Skeletal muscle tissue (tissue), 4 donors: Measurements from ENCODE around the gene TXN2. TPM values are rescaled to one million over a fixed set of nuclear protein-coding genes. Genes with fewer than 3 reads are reported as not detected.
"Not testable (repeated sequence)": the region's sequence is repeated elsewhere in the genome, so short reads cannot be mapped to it uniquely, and the experiment has no call there.

Source experiments
- H3K27ac ChIP-seq: one replicate; pipeline ENCODE4 v1.7.0; 2013; ENCODE audit warnings: mild to moderate bottlenecking, low read depth, low read length, inconsistent platforms
- H3K27me3 ChIP-seq, 3 donors: one replicate each; pipeline ENCODE4 v1.7.0; 2013; ENCODE audit warnings: low read length in 3 of 3; ENCODE audit not compliant: control insufficient read depth in 3 of 3, insufficient read depth in 3 of 3
- H3K36me3 ChIP-seq, 3 donors: one replicate each; pipeline ENCODE4 v1.7.0; 2013; ENCODE audit warnings: low read length in 3 of 3; ENCODE audit not compliant: control insufficient read depth in 3 of 3, insufficient read depth in 3 of 3
- H3K4me1 ChIP-seq, 3 donors: one replicate each; pipeline ENCODE4 v1.7.0; 2013; ENCODE audit warnings: low read length in 3 of 3, mild to moderate bottlenecking in 3 of 3; ENCODE audit not compliant: control insufficient read depth in 3 of 3, insufficient read depth in 3 of 3
- H3K4me3 ChIP-seq, 3 donors: one replicate each; pipeline ENCODE4 v1.7.0; 2013; ENCODE audit warnings: low read length in 3 of 3
- H3K9ac ChIP-seq, 3 donors: one replicate each; pipeline ENCODE4 v1.7.0; 2013; ENCODE audit warnings: low read length in 3 of 3, mild to moderate bottlenecking in 3 of 3, moderate library complexity in 2 of 3, low read depth in 1 of 3
- H3K9me3 ChIP-seq, 3 donors: one replicate each; pipeline ENCODE4 v1.7.0; 2013; ENCODE audit warnings: low read length in 3 of 3; ENCODE audit not compliant: control insufficient read depth in 3 of 3
- total RNA-seq: library from RNA; depleted of rRNA; stranded (reverse); fragments of >200 nt; gene quantifications from one replicate; pipeline ENCODE4 v1.2.3, GENCODE V29; 2014
- donor health status: Osteomylitis.

The TXN2 gene, protein sequence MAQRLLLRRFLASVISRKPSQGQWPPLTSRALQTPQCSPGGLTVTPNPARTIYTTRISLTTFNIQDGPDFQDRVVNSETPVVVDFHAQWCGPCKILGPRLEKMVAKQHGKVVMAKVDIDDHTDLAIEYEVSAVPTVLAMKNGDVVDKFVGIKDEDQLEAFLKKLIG
- 19.3 TPM for total RNA-seq

DNA sequence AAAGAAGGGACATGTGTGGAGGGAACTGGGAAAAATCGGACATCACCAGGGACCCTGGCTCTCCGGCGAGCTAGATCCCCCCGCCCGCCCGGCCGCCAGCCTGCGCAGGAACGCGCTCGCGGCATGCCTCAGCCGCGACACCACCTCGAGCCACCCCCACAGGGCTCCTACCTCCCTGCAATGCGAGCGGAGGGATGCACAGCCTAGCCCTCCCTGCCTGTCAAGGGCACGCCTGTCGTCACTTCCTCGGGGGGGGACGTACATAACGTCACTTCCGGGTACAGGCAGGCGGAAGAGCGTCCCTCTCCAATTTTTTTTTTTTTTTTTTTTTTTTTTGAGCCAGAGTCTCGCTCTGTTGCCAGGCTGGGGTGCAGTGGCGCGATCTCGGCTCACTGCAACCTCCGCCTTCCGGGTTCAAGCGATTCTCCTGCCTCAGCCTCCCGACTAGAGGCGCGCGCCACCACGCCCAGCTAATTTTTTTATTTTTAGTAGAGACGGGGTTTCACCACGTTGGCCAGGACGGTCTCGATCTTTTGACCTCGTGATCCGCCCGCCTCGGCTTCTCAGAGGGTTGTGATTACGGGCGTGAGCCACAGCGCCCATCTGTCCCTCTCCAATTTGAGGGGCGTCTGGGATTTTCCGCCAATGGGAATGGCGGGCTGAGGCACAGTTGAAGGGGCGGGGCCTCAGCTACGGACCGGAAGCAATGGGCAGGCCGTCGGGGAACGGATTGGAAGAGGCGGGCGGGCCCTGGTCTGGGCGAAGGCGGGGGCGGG is at the start of gene TXN2:
Gene TXN2, minus strand, starts transcription at position 248 of the 776 bp plus-strand sequence. CDS start 803 bp downstream, outside the sequence.
- peaks cover 13 to 16% (median 15%) of the 10 kb centered on the region in 3 donors for H3K4me1 ChIP-seq
- peak within 1 kb of the TSS; percentile 98 for H3K27ac ChIP-seq
- peaks cover 21 to 28% (median 25%) of the 10 kb centered on the region in 3 donors for H3K36me3 ChIP-seq

DNA sequence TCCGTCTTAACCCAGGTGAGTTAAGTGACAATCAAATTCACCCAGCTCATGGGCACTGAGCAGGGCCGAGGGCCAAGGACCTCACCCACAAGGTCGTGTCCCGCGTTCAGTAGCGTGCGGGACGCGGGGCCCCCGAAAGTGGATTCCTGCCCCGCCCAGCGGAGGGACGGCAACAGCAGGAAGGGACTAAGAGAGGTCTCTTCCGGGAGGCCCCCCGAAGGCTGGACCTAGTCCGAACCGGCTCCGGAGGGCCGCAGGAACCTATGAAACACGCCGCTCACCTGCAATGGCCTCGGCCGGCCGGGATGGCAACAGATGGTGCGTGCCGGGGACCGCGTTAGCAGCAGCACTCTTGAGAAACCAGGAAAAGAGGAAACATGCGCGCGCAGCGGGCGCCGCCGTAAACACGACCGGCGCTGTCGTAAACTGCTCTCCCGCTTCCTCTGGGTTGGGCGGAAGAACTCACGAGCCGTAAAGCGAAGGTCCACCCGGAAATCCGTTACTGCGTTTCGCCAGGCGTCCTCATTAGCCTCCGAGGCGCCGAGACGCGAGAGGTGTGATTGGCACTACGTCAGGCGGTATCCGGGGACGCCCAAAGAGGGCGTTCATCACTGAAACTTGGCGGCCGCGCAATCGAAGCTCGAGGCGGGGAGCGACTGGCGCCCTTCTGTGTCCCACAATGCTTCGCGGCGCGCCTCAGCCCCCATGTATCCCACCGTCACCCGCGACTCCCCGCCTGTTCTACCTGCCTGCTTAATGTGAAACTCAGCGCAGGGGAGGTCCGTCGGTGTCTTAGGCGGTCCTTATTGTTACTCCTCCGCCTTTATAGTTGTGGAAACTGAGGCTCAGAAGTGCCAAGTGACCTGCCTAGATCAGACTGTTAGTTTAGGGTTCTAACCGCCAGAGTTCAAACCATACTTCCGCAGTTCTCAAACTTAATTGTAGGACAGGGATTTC is 47.6 kb upstream of the TXN2 start, which contains the start of gene EIF3D:
Gene EIF3D, minus strand, starts transcription at position 372 of the 957 bp plus-strand sequence. CDS start 3,045 bp downstream, outside the sequence.
- H3K9me3 ChIP-seq = no peaks in the 10 kb centered on the region
- H3K9ac ChIP-seq = peak within 1 kb of the TSS; percentile 94 to 97 (median 95)
- peak within 1 kb of the TSS; percentile 75 to 95 (median 92) for H3K4me3 ChIP-seq
- peak within 1 kb of the TSS; percentile 93 for H3K27ac ChIP-seq
- peaks cover 17 to 25% (median 24%) of the 10 kb centered on the region in 3 donors for H3K36me3 ChIP-seq
- H3K4me1 ChIP-seq = peaks cover 3 to 12% (median 9%) of the 10 kb centered on the region in 3 donors
- H3K27me3 ChIP-seq = no peaks in the 10 kb centered on the region

More for the DNA sequence above, at the start of gene TXN2:
- Histone ChIP-seq H3K9ac (peak within 1 kb of the TSS; percentile 83 to 97 (median 95)), H3K4me3 (peak within 1 kb of the TSS; percentile 82 to 98 (median 95)), H3K27me3 (no peaks in the 10 kb centered on the region), H3K9me3 (no peaks in the 10 kb centered on the region)

DNA sequence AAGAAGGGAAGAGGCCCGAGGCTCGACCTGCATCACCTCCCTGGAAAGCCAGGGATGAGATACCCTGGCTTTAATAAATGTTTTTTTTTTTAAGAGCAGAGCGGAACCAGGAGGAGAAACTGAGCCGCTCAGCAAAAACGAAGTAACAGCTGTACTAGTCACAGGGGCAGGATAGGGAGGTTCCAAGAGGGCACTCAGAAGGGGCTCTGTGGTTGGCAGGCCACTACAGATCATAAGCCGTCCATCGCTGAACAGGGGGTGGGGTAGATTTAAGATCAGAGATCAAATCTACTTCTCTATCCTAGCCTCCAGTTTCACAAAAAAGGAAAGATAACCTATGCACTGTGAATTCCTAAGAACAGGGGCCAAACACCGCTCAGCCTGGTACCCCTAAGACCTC is 46.9 kb upstream of the TXN2 start:
- H3K27ac ChIP-seq = peak overlapping the region; percentile 93
- peaks cover 24 to 32% (median 31%) of the 10 kb centered on the region in 3 donors for H3K36me3 ChIP-seq
- no peaks in the 10 kb centered on the region for H3K9me3 ChIP-seq
- H3K4me1 ChIP-seq = peaks cover 3 to 12% (median 9%) of the 10 kb centered on the region in 3 donors
- H3K9ac ChIP-seq = peak overlapping the region; percentile 84 to 97 (median 94)
- no peaks in the 10 kb centered on the region for H3K27me3 ChIP-seq
- H3K4me3 ChIP-seq = peak overlapping the region; percentile 75 to 95 (median 92)

DNA sequence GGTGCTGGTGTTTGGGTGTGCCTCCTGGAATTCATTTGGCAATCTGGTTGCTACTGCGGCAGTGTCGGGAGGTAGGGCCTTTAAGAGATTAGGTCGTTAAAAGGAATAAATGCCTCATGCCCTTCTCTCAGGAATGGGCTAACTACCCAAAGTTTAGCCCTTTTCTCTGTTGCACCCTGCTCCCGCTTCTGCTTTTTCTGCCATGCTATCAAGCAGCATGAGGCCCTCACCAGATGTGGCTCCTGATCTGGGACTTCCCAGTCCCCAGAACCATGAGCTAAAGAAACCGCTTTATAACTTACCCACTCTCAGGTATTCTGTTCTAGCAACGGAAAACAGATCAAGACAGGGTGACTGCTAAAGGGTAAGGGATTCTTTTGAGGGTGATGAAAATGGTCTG is 41.2 kb upstream of the TXN2 start:
- Histone ChIP-seq H3K36me3 (peaks cover 71 to 87% (median 82%) of the 10 kb centered on the region in 3 donors), H3K27me3 (no peaks in the 10 kb centered on the region), H3K4me1 (no peaks in the 10 kb centered on the region), H3K9ac (no peak overlapping the region), H3K27ac (no peak overlapping the region), H3K4me3 (no peak overlapping the region), H3K9me3 (no peaks in the 10 kb centered on the region)

DNA sequence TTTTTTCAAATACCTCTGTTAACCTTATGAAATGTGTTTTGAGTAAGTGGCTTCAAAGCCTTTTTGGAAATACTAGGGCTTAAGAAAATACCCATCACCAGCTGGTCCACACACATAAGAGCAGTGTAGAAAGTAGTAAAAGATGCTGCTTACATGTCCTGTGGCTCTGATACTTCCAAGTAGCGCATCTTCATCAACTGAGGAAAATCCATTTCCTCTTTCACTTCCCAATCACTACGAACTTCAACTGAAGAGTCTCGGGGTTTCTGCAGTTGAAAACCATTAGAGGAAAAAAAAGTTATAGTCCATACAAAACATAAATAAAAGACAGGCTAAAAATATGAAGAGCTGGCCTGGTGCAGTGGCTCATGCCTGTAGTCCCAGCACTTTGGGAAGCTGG is 39.0 kb upstream of the TXN2 start:
- Histone ChIP-seq H3K4me3 (no peak overlapping the region), H3K9ac (no peak overlapping the region), H3K9me3 (no peaks in the 10 kb centered on the region), H3K36me3 (peaks cover 87 to 98% (median 90%) of the 10 kb centered on the region in 3 donors), H3K4me1 (no peaks in the 10 kb centered on the region), H3K27ac (peak overlapping the region; percentile 15), H3K27me3 (no peaks in the 10 kb centered on the region)

DNA sequence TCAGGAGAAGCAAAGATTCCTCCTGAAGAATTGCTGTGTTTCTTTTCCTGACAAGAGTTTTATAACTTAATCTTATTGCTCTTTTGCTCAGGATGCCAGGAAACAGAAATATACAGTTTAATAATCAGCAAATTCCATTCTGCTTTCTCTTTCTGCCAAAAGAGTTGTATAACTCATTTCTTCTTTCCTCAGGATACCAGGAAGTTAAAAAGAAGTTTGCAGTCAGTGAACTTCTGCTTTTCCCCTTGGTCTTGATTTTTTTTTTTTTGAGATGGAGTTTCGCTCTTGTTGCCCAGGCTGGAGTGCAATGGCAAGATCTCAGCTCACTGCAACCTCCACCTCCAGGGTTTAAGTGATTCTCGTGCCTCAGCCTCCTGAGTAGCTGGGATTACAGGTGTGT is 38.5 kb upstream of the TXN2 start:
- H3K4me1 ChIP-seq, H3K9ac ChIP-seq, H3K4me3 ChIP-seq, H3K27me3 ChIP-seq, H3K27ac ChIP-seq, H3K9me3 ChIP-seq: not testable (repeated sequence)
- H3K36me3 ChIP-seq = peaks cover 85 to 98% (median 91%) of the 10 kb centered on the region in 3 donors

DNA sequence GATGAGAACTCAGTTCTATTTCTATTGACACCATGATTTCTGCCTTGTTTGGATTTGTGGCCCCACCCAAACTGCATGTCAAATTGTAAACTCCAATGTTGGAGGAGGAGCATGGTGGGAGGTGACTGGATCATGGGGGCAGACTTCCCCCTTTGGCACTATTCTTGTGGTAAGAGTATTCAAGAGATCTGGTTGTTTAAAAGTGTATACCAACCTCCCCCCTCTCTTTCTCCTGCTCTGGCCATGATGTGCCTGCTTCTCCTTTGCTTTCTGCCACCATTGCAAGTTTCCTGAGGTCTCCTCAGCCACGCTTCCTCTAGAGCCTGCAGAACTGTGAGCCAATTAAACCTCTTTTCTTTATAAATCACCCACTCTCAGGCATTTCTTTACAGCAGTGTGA is 33.3 kb upstream of the TXN2 start:
- Histone ChIP-seq H3K4me1 (no peaks in the 10 kb centered on the region), H3K9me3 (no peaks in the 10 kb centered on the region), H3K9ac (no peak overlapping the region), H3K36me3 (peaks cover 74 to 92% (median 86%) of the 10 kb centered on the region in 3 donors), H3K4me3 (no peak overlapping the region), H3K27ac (no peak overlapping the region), H3K27me3 (no peaks in the 10 kb centered on the region)

DNA sequence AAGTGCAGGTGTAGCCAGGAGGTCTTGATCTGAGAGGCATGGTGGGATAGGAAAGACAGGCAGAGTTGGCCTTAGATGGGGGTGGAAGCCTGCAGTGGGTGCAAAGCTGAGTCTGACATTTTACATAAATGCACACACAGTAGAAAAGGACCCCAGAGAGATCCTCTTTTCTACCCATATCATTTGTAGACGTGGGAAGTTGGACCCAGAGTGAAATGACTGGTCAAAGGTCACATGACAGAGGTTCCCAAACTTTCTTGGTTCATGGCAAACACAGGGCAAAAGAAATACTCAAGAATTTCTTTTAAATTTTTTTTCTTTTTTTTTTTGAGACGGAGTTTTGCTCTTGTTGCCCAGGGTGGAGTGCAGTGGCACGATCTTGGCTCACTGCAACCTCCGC is 31.6 kb upstream of the TXN2 start:
- Histone ChIP-seq H3K4me3 (no peak overlapping the region), H3K9me3 (no peaks in the 10 kb centered on the region), H3K36me3 (peaks cover 57 to 74% (median 68%) of the 10 kb centered on the region in 3 donors), H3K27ac (no peak overlapping the region), H3K27me3 (no peaks in the 10 kb centered on the region), H3K4me1 (no peaks in the 10 kb centered on the region), H3K9ac (no peak overlapping the region)

DNA sequence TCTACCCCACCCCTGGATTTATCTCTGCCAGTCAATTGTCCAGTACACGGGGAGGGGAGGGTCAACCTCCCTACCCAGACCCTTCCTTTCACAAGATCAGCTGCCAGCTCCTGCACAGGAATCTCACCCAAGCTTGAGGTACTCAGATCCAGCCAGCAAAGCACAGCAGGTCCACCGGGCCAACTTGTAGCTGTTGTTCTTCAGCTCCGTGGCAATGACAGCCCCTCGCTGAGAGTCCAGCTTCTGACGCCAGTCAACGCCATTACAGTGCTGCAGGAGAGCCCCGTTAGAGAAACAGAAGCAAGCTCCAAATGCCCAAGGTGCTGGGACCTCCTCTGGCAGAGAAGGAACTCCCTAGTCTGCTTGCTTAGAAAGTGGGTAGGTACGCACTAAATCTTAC is 30.9 kb upstream of the TXN2 start:
- no peaks in the 10 kb centered on the region for H3K9me3 ChIP-seq
- no peak overlapping the region for H3K27ac ChIP-seq
- peaks cover 3 to 4% (median 3%) of the 10 kb centered on the region in 3 donors for H3K4me1 ChIP-seq
- no peak overlapping the region for H3K9ac ChIP-seq
- H3K27me3 ChIP-seq = no peaks in the 10 kb centered on the region
- H3K4me3 ChIP-seq = no peak overlapping the region
- peaks cover 50 to 68% (median 62%) of the 10 kb centered on the region in 3 donors for H3K36me3 ChIP-seq
